ENCODE measurements around the gene MRPL39.
A peak's percentile ranks its signal among the peaks of the same experiment; 100 is the strongest.

MRPL39 gene

GRCh38 chr21:25614441-25614840 is 7.2 kb upstream of the MRPL39 start:
- DNase-seq (ENCODE audit: low read depth): no peak

- DNase-seq (ENCODE audit: low read depth): peak; percentile 68
Observed at GRCh38 chr21:25608044-25608737, 910 bp upstream of the MRPL39 start.

- no peak for DNase-seq (ENCODE audit: low read depth)
Observed at GRCh38 chr21:25589887-25590286, 17.4 kb downstream of the MRPL39 start.

GRCh38 chr21:25586791-25587190 is 20.5 kb downstream of the MRPL39 start:
- no peak for DNase-seq (ENCODE audit: low read depth)

GRCh38 chr21:25586326-25586725 is 21.0 kb downstream of the MRPL39 start:
- no peak for DNase-seq (ENCODE audit: low read depth)

GRCh38 chr21:25584833-25585676 is 22.2 kb downstream of the MRPL39 start:
- DNase-seq (ENCODE audit: low read depth): no peak

- no peak for DNase-seq (ENCODE audit: low read depth)
Observed at GRCh38 chr21:25583370-25584130, 23.7 kb downstream of the MRPL39 start.

- no peak for DNase-seq (ENCODE audit: low read depth)
Observed at GRCh38 chr21:25582888-25583287, 24.4 kb downstream of the MRPL39 start.

GRCh38 chr21:25582164-25582790 is 25.0 kb downstream of the MRPL39 start:
- DNase-seq (ENCODE audit: low read depth): no peak

GRCh38 chr21:25581582-25581981 is 25.7 kb downstream of the MRPL39 start:
- no peak for DNase-seq (ENCODE audit: low read depth)

- DNase-seq (ENCODE audit: low read depth): no peak
Observed at GRCh38 chr21:25580912-25581260, 26.4 kb downstream of the MRPL39 start.

- no peak for DNase-seq (ENCODE audit: low read depth)
Observed at GRCh38 chr21:25579226-25580013, 27.9 kb downstream of the MRPL39 start.

- DNase-seq (ENCODE audit: low read depth): no peak
Observed at GRCh38 chr21:25578056-25578961, 29.0 kb downstream of the MRPL39 start.

GRCh38 chr21:25577424-25578055 is 29.7 kb downstream of the MRPL39 start:
- no peak for DNase-seq (ENCODE audit: low read depth)

- no peak for DNase-seq (ENCODE audit: low read depth)
Observed at GRCh38 chr21:25573409-25574206, 33.7 kb downstream of the MRPL39 start.

GRCh38 chr21:25572861-25573310 is 34.4 kb downstream of the MRPL39 start:
- DNase-seq (ENCODE audit: low read depth): no peak

GRCh38 chr21:25571726-25572121 is 35.6 kb downstream of the MRPL39 start:
- DNase-seq (ENCODE audit: low read depth): no peak

- no peak for DNase-seq (ENCODE audit: low read depth)
Observed at GRCh38 chr21:25569711-25570110, 37.6 kb downstream of the MRPL39 start.

GRCh38 chr21:25569084-25569483 is 38.2 kb downstream of the MRPL39 start:
- DNase-seq (ENCODE audit: low read depth): no peak

All from activated T-cell treated with anti-CD3 and anti-CD28 coated beads for 1 hour (primary cell).